Raji (cell line): ENCODE results near the gene VILL.

Experiments
- POLR2A ChIP-seq: IDR thresholded peaks from 2 replicates; pipeline ENCODE4 v1.6.1; 2011; ENCODE audit warnings: low read depth, low read length, control low read depth; ENCODE audit not compliant: insufficient read depth

The VILL gene

GRCh38 chr3:37956723-37957538 is 33.7 kb upstream of the VILL start:
- TF ChIP-seq POLR2A = no peak

- no peak for TF ChIP-seq POLR2A
Measured at GRCh38 chr3:37957539-37957936, 33.0 kb upstream of the VILL start.

GRCh38 chr3:37961622-37962431 is 28.8 kb upstream of the VILL start:
- TF ChIP-seq POLR2A = no peak

GRCh38 chr3:37963016-37963415 is 27.6 kb upstream of the VILL start:
- no peak for TF ChIP-seq POLR2A

- no peak for TF ChIP-seq POLR2A
Measured at GRCh38 chr3:37963635-37964034, 27.0 kb upstream of the VILL start.

- TF ChIP-seq POLR2A = no peak
Measured at GRCh38 chr3:37964146-37964545, 26.4 kb upstream of the VILL start.

GRCh38 chr3:37964716-37965115 is 25.9 kb upstream of the VILL start:
- no peak for TF ChIP-seq POLR2A

- no peak for TF ChIP-seq POLR2A
Measured at GRCh38 chr3:37967260-37967881, 23.2 kb upstream of the VILL start.

- TF ChIP-seq POLR2A = no peak
Measured at GRCh38 chr3:37968199-37968598, 22.4 kb upstream of the VILL start.

- no peak for TF ChIP-seq POLR2A
Measured at GRCh38 chr3:37968813-37969595, 21.6 kb upstream of the VILL start.

GRCh38 chr3:37969596-37970100 is 20.9 kb upstream of the VILL start:
- no peak for TF ChIP-seq POLR2A

GRCh38 chr3:37970802-37971201 is 19.8 kb upstream of the VILL start:
- TF ChIP-seq POLR2A = no peak

- no peak for TF ChIP-seq POLR2A
Measured at GRCh38 chr3:37971467-37971866, 19.1 kb upstream of the VILL start.

GRCh38 chr3:37973246-37974054 is 17.1 kb upstream of the VILL start:
- no peak for TF ChIP-seq POLR2A
